GM12878 (cell line): ENCODE data around the gene P4HA1. TPM values are rescaled to one million over a fixed set of nuclear protein-coding genes. Genes with fewer than 3 reads are reported as not detected.

Source experiments
- ATAC-seq: fragments of 200-7000 bp; cut with Tn5 transposase; 3 replicates; pipeline ENCODE4 v1.9.1; 2020; ENCODE audit warnings: mild to moderate bottlenecking, moderate library complexity
- BruUV-seq: library from RNA; stranded (reverse); fragments of 400-500 nt; replicated peaks from 2 replicates; lab custom pipeline; 2021; lab: Mats Ljungman, UMichigan
- CTCF ChIA-PET: fragments of 300-600 bp; sonication (Branson Sonifier 250); formaldehyde crosslinking; extraction: SDS; loops from one replicate; lab custom pipeline; 2021; ENCODE audit warnings: inconsistent platforms; lab: Yijun Ruan, JAX
- POLR2A ChIA-PET: fragments of 350-600 bp; formaldehyde crosslinking; extraction: SDS; loops from one replicate; lab custom pipeline; 2021; ENCODE audit warnings: inconsistent platforms; lab: Charles Lee
- RAD21 ChIA-PET: fragments of 300-600 bp; sonication (Branson Sonifier 250); formaldehyde crosslinking; loops from one replicate; lab custom pipeline; 2023; ENCODE audit warnings: antibody characterized with exemption; ENCODE audit not compliant: unreplicated experiment; lab: Charles Lee
- SMC1A ChIA-PET: fragments of 300-600 bp; sonication (Branson Sonifier 250); formaldehyde crosslinking; loops from one replicate; lab custom pipeline; 2023; ENCODE audit not compliant: unreplicated experiment, uncharacterized antibody; lab: Charles Lee
- DNase-seq: peaks from one replicate; pipeline ENCODE4 v3.0.0-alpha.2; 2011; ENCODE audit warnings: low read depth, low spot score
- FAIRE-seq: peaks from 3 replicates; lab custom pipeline; 2011; peaks lifted over from hg19 to GRCh38; lab: Jason Lieb, UNC
- H2AFZ ChIP-seq: 2 replicates; pipeline ENCODE4 v1.6.0; 2011; ENCODE audit warnings: low read depth, low read length, control low read depth; ENCODE audit not compliant: control insufficient read depth
- H3K27ac ChIP-seq: 2 replicates; pipeline ENCODE4 v1.5.1; 2011; ENCODE audit warnings: control low read depth; ENCODE audit not compliant: control insufficient read depth, insufficient read depth
- H3K27me3 ChIP-seq, 2 experiments: replicated peaks in 1 of 2; 2 replicates each; pipeline versions ENCODE4 v1.6.0 to v1.6.1; 2011; ENCODE audit warnings: low read length in 1 of 2; ENCODE audit not compliant: control insufficient read depth in 2 of 2, insufficient read depth in 2 of 2
- H3K36me3 ChIP-seq, 2 experiments: 2 replicates each; pipeline ENCODE4 v1.5.1; 2011; ENCODE audit warnings: low read length in 1 of 2; ENCODE audit not compliant: control insufficient read depth in 2 of 2, insufficient read depth in 2 of 2
- H3K4me1 ChIP-seq: 2 replicates; pipeline ENCODE4 v1.6.1; 2011; ENCODE audit warnings: mild to moderate bottlenecking, low read length, moderate library complexity, mixed read lengths; ENCODE audit not compliant: control insufficient read depth, insufficient read depth
- H3K4me2 ChIP-seq: 2 replicates; pipeline ENCODE4 v1.6.0; 2011; ENCODE audit warnings: control low read depth; ENCODE audit not compliant: control insufficient read depth, insufficient read depth
- H3K4me3 ChIP-seq: fragments of 200-600 bp; sonication (generic); 2 replicates; pipeline ENCODE4 v1.5.1; 2016
- H3K79me2 ChIP-seq: 2 replicates; pipeline ENCODE4 v1.6.0; 2011; ENCODE audit warnings: low read length; ENCODE audit not compliant: control insufficient read depth, insufficient read depth
- H3K9ac ChIP-seq: 2 replicates; pipeline ENCODE4 v1.8.0; 2011; ENCODE audit warnings: low read length, control low read depth, mixed read lengths; ENCODE audit not compliant: control insufficient read depth, insufficient read depth
- H3K9me3 ChIP-seq: replicated peaks from 3 replicates; pipeline ENCODE4 v1.5.1; 2011; ENCODE audit warnings: mild to moderate bottlenecking, low read length; ENCODE audit not compliant: control insufficient read depth, insufficient read depth
- H4K20me1 ChIP-seq: 2 replicates; pipeline ENCODE4 v1.6.0; 2011; ENCODE audit not compliant: control insufficient read depth, insufficient read depth
- ATF3 ChIP-seq: IDR thresholded peaks from 2 replicates; pipeline ENCODE4 v1.6.1; 2011; ENCODE audit warnings: low read depth, mild to moderate bottlenecking, low read length, moderate library complexity, borderline replicate concordance; ENCODE audit errors: extremely low read depth
- CTCF ChIP-seq, 3 experiments: IDR thresholded peaks in 2 of 3; conservative IDR thresholded peaks in 1 of 3; 2 replicates each; pipeline ENCODE4 v1.5.1; 2011; ENCODE audit warnings: low read depth in 3 of 3, low read length in 3 of 3, mild to moderate bottlenecking in 3 of 3, control low read depth in 2 of 3, moderate library complexity in 2 of 3, inconsistent platforms in 1 of 3, mixed read lengths in 1 of 3; ENCODE audit not compliant: control insufficient read depth in 2 of 3, insufficient read depth in 1 of 3; ENCODE audit errors: extremely low read depth in 1 of 3
- RUNX3 ChIP-seq: IDR thresholded peaks from 2 replicates; pipeline ENCODE4 v1.6.1; 2012; ENCODE audit warnings: low read length, inconsistent platforms
- WGBS: methylation state at CpG from one replicate; pipeline ENCODE4 v1.1.6; 2016; ENCODE audit warnings: low lambda C conversion rate; ENCODE audit not compliant: insufficient replicate concordance, insufficient coverage; ENCODE audit errors: missing lambda C conversion rate; 5-methylcytosine and 5-hydroxymethylcytosine counted together
- in situ Hi-C: fragments of 300-500 bp; cut with MboI; formaldehyde crosslinking; loops from 9 replicates; pipeline ENCODE4 v1.14.3; 2018; ENCODE audit warnings: mixed read lengths
- intact Hi-C: fragments of 100-400 bp; cut with micrococcal nuclease; formaldehyde crosslinking; loops from one replicate; pipeline ENCODE4 v1.14.2; 2022; ENCODE audit not compliant: unreplicated experiment
- polyA plus RNA-seq, 11 experiments: library from polyadenylated mRNA; depleted of rRNA in 4 of 11; unstranded in 6 of 11; stranded (reverse) in 5 of 11; fragments of >200 nt; fragmentation: Nextera tagmentation in 4 of 11; fragmentation: Illumina TruSeq in 1 of 11; extraction: Ambion mirVana in 4 of 11; extraction: Trizol in 1 of 11; gene quantifications; 1 replicate in 1 of 11; 2 replicates in 10 of 11; pipeline versions ENCODE4 v1.2.1 to v1.2.3, GENCODE V29; 2011 to 2016; ENCODE audit warnings: inconsistent platforms in 2 of 11, missing spikeins in 2 of 11, low read depth in 1 of 11
- total RNA-seq, 4 experiments: library from RNA; depleted of rRNA in 3 of 4; stranded (reverse); fragments of >200 nt in 3 of 4; fragmentation: Illumina TruSeq in 1 of 4; extraction: Trizol in 1 of 4; gene quantifications; 2 replicates each; pipeline versions ENCODE4 v1.2.1 to v1.2.3, GENCODE V29; 2013 to 2021

The P4HA1 gene
- total and polyA plus RNA-seq, 10 of the 15 experiments (the other 5 are each of a cell fraction or from before 2014, with no cell fraction given) = 15.0 to 160 (median 24.1) TPM

- H3K9ac ChIP-seq = no peak overlapping the region
- peak; percentile 87 for ATAC-seq
- H3K4me2 ChIP-seq = no peak overlapping the region
- no peak overlapping the region for H2AFZ ChIP-seq
- peak; percentile 18 for FAIRE-seq
- TF ChIP-seq RUNX3 (peak; percentile 39; the same call in 1 of the 2 replicates), ATF3 (no peak), CTCF (IDR thresholded peaks at IDR 0.05 in 2 of 3, conservative IDR thresholded peaks at IDR 0.05 in 1 of 3; ENCODE audit: control insufficient read depth in 2 of 3, extremely low read depth in 1 of 3, insufficient read depth in 1 of 3, low read depth in 3 of 3, low read length in 3 of 3) (peak; percentile 27 to 53 (median 49); a peak in 5 of 6 replicates)
- TF ChIP-seq, all 136 proteins: peak for 2
- in situ Hi-C loops = loop anchor here (5.0 kb wide), 1 partner anchor 704 kb away; no protein-coding TSS in a partner anchor
- no peaks in the 10 kb centered on the region for H3K27me3 ChIP-seq
- H3K36me3 ChIP-seq = peaks cover 0 to 21% of the 10 kb centered on the region in 2 experiments; a peak in 2 of 4 replicates
- no peak for DNase-seq
- H3K4me3 ChIP-seq = no peak overlapping the region
- H3K4me1 ChIP-seq = peaks cover 2% of the 10 kb centered on the region; the same call in 1 of the 2 replicates
- 39% methylated on average over 5 of the region's 5 CpGs for WGBS
- H3K79me2 ChIP-seq = no peaks in the 10 kb centered on the region; the same call in 1 of the 2 replicates
- RAD21 ChIA-PET = interaction anchor here (0.7 to 2.2 kb wide), 6 partner anchors 17 to 369 kb away, joined by 3 to 12 read pairs (median 3); partner anchors contain the start of gene MCU
- no peak overlapping the region for H3K27ac ChIP-seq
- intact Hi-C loops = loop anchor here (2.0 kb wide), 1 partner anchor 696 kb away; no protein-coding TSS in a partner anchor
- H3K9me3 ChIP-seq = no peaks in the 10 kb centered on the region
- POLR2A ChIA-PET = interaction anchor here (0.6 to 1.1 kb wide), 2 partner anchors 11 to 28 kb away, joined by 3 to 4 read pairs; no protein-coding TSS in a partner anchor
- CTCF ChIA-PET = interaction anchor here (0.6 to 2.5 kb wide), 22 partner anchors 9 to 696 kb away, joined by 3 to 14 read pairs (median 4); no protein-coding TSS in a partner anchor
- no peaks in the 10 kb centered on the region for H4K20me1 ChIP-seq
- SMC1A ChIA-PET = interaction anchor here (0.6 to 3.6 kb wide), 8 partner anchors 11 to 706 kb away, joined by 3 to 20 read pairs (median 4); partner anchors contain the start of gene P4HA1
- no TSS peak for BruUV-seq
Observed at GRCh38 chr10:73060738-73061635, 35.7 kb downstream of the P4HA1 start.
